Femur (tissue), 1 donor: ENCODE data around the gene KCNC4.

Experiments used
- DNase-seq: peaks from one replicate; pipeline ENCODE4 v3.0.0-alpha.2; 2017

The KCNC4 gene

GRCh38 chr1:110209715-110210603 is at the start of gene KCNC4:
Gene KCNC4 (plus strand): TSS chr1:110210314. CDS start chr1:110211500, 1,186 bp downstream.
- DNase-seq, result peak; percentile 84

DNA sequence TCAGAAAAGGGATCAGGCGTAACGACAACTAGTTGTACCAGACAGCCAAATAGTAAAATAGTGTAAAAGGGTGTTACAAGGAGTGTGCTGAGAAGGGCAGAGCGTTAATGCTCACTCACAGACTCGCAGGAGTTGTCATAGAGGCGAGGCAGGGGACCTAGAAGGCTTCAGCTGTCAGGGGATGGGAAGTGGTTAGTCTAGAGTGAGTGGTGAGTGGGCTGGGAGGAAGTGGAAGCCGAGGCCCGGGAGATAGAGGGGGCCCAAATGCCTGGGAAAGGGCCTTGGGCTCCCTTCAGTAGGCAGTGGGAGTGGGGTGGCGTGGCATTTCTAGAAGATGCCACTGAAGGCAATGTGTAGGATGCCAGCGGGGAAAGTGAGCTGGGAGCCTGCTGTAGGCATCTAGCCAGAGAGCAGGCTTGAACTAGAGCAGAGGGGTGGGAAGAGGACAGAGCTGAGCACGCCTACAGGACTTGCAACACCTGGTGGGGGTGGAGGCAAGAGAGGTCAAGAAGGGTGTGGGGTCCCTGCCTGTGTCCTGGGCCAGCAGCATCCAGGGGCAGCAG is 49.5 kb upstream of the KCNC4 start:
- no peak for DNase-seq

DNA sequence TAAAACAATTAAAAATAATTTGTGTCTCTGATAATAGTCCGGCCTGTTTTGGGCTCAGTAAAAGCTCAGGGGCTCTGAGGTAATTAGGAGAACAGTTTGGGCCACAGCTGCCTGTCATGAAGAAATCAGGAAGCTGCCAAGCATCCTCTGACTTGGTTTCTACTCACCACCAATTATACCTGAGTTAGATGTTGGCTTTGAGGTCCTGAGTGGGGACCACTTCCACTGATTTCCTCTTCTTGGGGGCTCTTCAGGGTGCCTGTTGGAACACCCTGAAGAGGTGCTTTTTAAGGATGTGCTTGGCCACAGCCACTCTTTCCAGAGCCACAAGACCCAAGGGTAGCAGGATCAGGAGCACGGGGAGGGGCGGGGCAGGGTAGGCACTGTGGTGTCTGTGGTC is 48.9 kb upstream of the KCNC4 start:
- no peak for DNase-seq

DNA sequence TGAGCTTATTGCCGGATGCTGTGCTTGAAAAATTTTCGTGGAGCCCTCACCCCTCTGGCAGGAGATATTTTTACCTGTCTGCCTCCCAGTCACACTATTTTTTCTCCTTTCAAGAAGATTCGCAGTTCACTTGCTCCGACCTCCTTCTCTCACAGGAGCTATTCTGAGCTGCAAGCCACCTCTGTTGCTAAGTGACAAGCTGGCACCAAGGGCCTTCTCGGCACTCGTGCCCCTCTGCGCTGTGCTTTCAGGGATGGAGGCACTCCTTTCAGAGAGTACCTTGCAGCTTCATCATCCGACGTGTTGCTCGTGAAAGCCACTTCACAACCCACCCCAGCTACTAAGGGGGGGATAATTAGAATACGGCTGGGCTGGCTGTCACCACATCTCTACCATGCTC is 48.3 kb upstream of the KCNC4 start:
- no peak for DNase-seq

GRCh38 chr1:110163591-110163990 is 46.5 kb upstream of the KCNC4 start:
- no peak for DNase-seq

- DNase-seq, result no peak
Measured at GRCh38 chr1:110164725-110165350, 45.3 kb upstream of the KCNC4 start.

DNA sequence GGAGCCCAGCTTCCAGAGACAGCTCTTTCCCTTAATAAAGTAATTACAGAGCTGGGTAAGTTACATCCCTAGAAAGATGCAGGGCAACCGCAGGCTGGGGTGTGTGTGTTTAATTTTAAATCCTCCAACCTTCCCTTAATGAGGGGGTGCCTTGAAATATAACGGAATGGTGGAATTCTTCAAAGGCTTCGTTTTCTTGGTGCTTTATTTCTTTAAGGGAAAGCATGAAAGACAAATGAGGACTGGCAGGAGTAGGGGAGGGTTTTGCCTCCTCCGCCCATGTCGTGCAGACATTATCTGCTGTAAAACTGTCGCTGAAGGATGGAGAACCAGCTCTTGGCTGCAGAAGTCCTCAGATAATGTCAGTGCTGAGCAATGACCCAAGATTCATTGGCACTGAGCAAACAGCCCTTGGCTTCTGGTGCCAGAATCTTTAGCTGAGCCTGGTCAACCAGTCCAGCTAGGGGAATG is 44.3 kb upstream of the KCNC4 start:
- DNase-seq, result no peak

DNA sequence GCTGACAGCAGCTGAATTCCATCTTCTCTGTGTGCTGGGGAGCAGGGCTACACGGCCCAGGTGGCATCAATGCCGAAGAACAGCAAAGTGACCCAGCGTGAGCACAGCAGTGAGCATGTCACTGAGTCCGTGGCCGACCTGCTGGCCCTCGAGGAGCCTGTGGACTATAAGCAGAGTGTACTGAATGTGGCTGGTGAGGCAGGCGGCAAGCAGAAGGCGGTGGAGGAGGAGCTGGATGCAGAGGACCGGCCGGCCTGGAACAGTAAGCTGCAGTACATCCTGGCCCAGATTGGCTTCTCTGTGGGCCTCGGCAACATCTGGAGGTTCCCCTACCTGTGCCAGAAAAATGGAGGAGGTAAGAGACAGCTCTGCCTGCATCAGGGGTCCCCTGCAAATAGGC is 43.3 kb upstream of the KCNC4 start:
- no peak for DNase-seq

DNA sequence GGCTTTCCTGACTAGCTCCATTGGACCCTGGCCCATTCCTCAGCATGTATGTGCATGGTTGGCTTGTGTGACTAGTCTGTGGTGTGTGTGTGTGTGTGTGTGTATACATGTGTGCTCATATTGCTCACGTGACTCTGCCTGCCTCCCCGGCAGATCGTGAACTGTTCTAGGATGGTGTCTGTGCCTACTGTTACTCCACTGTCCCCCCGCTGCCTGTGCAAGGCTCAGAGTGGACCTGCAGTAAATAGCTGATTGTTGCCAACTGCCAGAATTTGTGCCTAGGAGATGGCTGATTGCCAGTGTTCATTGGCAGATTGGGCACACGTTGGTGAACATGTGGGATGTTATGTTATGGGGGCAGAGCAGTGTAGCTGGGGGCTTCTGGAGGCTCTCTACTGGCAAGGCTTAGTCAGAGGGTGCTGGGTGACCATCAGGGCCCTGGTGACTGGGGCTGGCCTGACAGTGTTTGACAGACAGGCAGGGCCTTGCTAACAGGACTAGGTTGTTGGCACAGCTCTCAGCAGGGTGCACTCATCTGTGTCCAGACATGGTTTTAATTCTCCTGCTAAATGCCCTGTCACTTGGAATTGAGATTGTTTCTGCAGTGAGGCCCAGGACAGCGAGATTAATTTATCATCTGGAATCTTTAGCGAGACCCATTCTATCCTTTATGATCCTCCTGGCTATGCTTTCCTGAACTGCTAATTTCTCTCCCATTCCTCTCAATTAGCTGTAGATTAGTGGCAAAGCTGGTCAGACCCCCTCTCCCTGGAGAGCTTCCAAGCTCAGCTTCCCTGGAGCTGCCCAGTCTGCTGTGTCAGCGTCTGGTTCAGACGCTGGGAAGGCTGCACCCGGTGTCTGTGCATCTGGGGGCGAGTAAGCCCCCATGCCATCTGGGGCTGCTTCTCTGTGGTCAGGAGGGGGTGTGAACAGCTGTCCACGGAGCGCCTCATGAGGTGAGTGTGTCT is 39.1 kb upstream of the KCNC4 start:
- DNase-seq, result no peak

GRCh38 chr1:110172001-110172400 is 38.1 kb upstream of the KCNC4 start:
- no peak for DNase-seq

- DNase-seq, result no peak
Measured at GRCh38 chr1:110173466-110174105, 36.5 kb upstream of the KCNC4 start.

DNA sequence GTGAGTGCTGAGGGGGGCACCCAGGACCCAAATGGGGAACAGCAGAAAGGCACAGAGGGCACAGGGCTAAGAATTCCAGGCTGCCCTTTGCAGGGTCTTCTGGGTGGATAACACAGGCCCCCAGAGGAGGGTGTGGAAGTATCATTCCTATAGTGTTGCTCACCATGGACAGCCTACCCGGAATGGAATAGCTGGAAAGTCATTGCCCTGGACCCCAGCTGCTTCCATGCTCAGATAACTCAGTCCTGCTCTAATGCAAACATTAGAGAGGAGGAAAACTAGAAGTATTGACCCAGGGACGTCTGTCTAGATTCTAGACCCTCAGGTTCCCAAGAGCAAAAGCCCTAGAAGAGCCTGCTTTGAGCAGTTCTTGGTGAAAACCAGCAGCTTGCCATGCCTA is 35.2 kb upstream of the KCNC4 start:
- no peak for DNase-seq

GRCh38 chr1:110176299-110176956 is 33.7 kb upstream of the KCNC4 start:
- peak; percentile 51 for DNase-seq

DNA sequence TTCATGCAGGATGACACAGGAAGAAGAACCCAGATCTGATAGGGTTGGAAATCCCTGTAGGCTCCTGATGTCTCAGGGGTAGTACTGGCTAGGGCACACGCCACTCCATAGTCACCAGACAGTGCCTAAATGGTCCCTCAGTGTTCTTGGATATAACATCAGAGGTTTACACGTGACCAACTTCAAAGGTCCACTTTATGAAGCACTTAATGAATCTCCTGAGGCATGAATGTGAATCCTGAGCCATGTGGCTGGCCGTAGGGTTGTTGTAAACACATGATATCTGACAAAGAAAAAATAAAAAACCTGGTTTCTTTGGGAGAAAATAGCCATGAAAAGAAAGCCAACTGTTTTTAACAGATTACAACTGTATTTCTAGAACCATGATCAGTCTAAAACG is 32.3 kb upstream of the KCNC4 start:
- DNase-seq, result no peak

- DNase-seq, result no peak
Measured at GRCh38 chr1:110183642-110184167, 26.4 kb upstream of the KCNC4 start.

GRCh38 chr1:110184446-110184845 is 25.7 kb upstream of the KCNC4 start:
- DNase-seq, result no peak

GRCh38 chr1:110185181-110185580 is 24.9 kb upstream of the KCNC4 start:
- DNase-seq, result no peak

DNA sequence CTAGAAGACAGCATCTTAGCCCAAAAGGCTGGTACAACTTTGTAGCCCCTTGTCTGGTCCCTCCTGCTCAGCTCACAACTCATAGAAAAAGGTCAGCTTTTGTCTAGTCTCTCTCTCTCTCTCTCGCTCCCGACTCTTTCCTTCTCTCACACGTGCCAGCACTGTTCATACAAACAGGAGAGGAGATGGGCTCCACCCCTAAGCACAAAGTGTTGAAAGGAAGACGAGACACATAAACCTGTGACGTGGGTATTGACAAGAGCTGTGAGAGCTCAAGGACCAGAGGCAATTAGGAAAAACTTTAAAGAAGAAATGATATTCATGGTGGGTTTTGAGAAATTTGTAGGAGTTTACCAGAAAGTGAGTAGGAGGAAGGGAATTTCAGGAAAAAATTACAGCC is 23.6 kb upstream of the KCNC4 start:
- no peak for DNase-seq

DNA sequence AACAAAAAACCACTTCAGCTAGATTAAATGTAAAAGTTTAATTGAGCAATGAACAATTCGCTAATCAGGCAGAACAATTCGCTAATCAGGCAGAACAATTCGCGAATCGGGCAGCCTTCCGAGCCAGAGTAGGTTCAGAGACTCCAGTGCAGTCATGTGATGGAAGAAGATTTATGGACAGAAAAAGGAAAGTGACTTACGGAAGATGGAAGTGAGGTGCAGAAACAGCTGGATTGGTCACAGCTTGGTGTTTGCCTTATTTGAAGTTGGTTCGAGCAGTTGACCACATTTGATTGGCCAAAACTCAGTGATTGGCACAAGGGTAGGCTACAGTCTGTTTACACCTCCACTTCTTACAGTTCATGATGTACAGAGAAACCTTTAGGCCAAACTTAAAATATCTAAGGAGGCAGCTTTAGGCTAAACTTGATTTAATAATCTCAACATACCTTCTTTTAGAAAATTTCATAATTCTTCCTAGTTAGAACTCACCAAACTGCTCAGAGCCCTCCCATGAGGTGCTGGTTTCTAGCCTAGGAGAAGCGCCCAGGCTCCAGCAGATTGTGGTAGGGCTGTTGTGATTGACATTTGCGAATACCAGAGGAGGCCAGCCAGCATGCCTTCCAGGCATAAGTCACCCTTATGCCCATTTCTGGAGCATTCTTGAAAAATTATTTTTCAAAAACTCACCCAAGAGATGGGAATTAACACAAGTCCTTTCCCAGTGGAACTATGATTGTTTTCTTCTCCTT is 22.8 kb upstream of the KCNC4 start:
- DNase-seq, result peak; percentile 43

GRCh38 chr1:110188035-110188618 is 22.0 kb upstream of the KCNC4 start:
- DNase-seq, result peak; percentile 47
